ENCODE data around the gene ZAP70.

Gene ZAP70

GRCh38 chr2:97717613-97717995 lies 4.2 kb downstream of the ZAP70 start:
- DNase-seq (ENCODE audit: low spot score), result no peak

- no peak for DNase-seq (ENCODE audit: low spot score)
Observed at GRCh38 chr2:97718051-97718882, 4.9 kb downstream of the ZAP70 start.

DNA sequence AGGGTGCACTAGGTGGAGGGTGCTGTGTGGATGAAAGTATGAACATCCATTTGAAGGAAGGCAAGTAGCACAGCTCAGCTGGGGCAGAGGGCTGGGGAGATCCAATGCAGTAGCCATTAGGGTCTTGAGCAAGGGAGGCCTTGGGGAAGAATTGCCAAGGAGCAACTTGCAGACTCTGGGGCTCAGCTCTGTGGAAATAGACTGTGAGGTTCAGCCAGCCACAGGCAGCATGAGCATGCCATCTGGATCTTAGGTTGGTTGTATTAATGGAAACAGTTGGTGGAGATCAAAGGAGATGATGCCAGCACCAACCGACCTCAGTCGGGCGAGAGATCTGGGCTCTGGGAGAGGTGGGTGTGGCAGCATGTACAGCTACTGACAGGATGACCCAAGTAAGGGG lies 5.6 kb downstream of the ZAP70 start:
- no peak for DNase-seq (ENCODE audit: low spot score)

DNA sequence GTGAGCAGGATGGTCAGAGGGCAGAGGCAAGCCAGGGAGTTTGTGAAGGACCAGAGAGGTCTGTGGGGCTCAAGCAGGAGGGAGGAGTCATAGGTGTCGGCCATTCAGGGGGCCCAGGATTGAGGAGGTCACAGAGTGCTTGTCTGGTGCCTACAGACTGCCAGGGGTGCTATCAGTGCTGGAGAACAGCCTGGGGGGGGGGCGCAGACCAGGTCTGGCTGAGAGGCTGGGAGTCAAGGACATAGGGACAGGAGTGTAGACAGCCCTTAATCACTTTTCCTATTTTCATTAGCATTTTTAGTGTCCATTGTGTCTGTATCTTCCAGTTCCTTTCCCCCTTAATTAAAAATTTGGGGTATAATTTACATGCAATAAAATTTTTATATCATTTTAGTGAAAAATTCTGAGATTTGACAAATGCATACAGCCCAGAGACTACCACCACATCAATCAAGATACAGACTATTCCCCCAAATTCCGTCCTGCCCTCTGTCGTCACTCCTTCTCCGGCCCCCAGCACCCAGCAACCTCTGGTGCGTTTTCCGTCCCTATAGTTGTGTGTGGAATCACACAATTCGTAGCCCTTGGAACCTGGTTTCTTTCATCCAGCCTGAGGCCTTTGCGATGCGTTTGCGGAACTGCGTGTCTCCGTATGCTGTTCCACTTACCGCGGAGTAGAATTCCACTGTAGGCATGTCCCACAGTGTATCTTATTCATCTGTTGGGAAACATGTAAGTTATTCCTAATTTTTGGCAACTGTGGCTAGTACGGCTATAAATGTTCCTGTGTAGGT lies 6.2 kb downstream of the ZAP70 start:
- no peak for DNase-seq (ENCODE audit: low spot score)

DNA sequence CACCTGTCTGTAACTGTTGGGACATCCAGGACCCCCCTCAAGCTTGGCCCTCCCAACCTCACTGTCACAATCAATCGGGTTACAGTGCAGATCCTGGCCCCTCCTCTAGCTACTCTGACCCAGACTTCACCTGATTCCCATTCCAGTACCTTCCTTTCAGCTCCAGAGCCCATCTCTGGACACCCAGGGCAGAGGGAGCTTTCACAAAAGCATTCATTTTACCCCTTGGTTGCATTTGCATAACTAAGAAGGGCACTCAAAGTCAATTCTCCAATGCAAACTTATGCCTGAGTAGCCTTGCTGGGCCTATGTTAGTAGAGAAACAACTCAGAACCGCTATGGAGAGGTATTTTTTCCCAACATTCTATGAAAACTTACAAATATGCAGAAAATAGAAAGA lies 7.4 kb downstream of the ZAP70 start:
- no peak for DNase-seq (ENCODE audit: low spot score)

- DNase-seq (ENCODE audit: low spot score), result no peak
Observed at GRCh38 chr2:97722227-97722626, 8.9 kb downstream of the ZAP70 start.

DNA sequence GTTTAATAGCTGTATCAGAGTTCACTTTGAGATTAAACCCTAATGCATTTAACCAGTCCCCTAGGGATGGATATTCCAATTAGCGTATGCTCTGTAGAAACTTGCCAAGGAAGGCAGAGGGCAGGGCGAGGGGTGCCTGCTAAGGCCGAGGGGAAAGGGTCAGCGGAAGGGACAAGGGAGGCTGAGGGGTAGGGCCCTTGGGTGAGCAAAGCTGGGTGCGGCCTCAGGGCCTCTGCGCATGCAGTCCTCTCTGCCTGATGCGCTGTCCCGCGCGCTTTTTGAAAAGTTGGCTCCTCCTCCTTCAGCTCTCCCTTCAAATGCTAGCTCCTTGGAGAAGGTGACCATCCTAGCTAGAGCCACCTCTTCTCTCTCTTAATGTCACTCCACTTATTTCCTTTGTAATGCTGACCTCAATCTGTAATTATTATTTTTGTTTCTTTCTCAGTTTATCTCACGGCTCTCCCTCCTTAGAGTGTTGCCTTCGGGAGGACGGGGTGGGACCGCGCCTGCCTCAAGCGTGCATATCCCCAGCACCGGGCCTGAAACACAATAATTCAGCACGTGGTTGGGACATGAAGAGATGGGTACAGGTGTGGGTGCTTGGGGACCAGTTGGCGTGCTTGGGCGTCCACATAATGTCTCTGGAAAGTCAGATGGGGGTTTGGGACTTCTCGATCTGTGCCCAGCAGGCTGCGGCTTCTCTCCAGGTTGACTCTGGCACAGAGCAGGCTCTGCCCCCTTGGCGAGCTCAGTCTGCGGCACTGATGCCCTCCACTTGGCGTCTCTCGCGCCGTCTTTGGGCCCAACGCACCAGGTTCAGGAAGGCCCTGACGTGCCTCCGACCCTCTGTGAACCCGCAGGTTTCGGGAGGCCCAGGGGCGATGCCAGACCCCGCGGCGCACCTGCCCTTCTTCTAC lies 10.0 kb downstream of the ZAP70 start:
- DNase-seq (ENCODE audit: low spot score), result no peak

- no peak for DNase-seq (ENCODE audit: low spot score)
Observed at GRCh38 chr2:97724073-97724410, 10.7 kb downstream of the ZAP70 start.

- DNase-seq (ENCODE audit: low spot score), result no peak
Observed at GRCh38 chr2:97724501-97724900, 11.1 kb downstream of the ZAP70 start.

DNA sequence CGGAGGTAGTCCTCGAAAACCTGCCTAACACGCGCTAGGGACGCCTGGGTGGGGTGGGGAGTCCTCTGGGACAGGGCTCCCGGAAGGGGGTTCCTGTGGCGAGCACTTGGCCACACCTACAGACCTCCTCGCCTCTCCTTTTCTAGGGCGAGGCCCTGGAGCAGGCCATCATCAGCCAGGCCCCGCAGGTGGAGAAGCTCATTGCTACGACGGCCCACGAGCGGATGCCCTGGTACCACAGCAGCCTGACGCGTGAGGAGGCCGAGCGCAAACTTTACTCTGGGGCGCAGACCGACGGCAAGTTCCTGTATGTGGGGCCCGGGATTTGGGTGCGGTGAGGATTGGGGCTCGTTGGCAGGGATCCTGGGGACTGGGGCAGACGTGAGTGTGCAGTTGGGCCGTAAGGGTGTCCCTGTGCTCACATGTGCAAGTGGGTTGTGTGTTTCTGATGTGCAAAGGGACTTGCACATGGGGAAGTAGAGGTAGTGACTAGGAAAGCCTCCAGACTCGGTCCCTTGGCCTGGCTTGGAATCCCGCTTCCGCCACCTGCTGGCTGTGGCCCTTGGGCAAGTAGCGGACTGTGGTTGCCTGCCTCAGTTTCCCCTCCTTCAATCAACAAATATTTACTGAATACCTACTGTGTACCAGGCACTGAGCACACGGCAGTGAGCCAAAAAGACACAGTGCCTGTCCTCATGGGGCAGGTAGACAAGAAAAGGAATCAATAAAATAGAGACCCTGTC lies 11.7 kb downstream of the ZAP70 start:
- no peak for DNase-seq (ENCODE audit: low spot score)

DNA sequence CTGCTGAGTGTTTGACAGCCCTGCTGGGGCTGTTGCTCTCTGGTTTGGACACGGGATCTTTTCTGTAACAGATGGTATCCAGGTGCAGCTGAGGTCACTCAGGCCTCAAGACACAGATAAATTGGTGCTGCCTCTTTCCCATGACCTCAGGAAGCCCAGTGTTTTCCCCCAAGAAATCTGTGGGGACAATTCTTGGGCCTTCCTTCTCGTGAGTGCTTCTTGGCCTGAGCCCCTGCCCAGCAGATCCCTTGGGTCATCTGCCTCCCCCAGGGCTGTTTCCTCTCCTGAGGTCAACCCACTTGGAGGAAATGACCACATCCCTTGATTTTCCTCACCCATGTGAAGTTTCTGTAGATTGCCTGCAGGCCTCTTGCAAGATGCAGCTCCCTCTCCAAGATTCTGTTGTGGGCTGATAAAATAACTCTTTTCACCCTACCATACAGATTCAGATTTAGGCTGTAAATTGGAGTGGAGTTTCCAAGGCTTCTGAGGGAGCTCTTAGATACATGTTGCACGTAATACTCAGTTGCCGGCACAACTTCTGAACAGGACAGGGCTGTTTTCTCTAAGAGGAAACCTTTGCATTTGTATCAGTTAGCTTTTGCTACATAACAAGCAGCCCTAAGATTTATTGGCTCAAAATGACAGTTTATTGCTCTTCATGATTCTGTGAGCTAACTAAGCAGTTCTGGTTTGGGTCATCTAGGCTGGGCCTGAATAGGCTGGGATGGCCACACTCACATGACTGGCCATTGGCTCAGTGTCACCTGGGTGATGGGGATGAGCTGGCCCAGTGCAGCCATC lies 13.1 kb downstream of the ZAP70 start:
- DNase-seq (ENCODE audit: low spot score), result no peak

DNA sequence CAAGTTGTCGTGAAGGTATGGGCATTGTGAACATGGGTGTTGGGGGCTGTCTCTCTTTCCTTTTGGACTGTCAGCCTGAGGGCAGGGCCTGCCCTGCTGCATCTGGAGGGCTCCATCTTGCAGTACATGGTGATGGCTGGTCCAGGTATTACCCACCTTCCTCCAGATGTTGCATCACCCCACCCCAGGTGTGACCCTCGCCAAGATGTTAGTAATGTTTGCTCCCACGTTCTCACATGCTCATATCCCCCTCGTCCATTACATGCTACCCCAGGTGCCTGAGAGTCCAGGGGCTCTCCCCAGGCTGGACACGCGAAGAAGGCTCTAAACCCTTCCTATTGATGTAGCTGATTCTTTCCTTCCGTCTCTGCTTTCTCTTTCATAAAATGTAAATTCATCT lies 13.9 kb downstream of the ZAP70 start:
- no peak for DNase-seq (ENCODE audit: low spot score)

- DNase-seq (ENCODE audit: low spot score), result no peak
Observed at GRCh38 chr2:97728091-97728731, 14.8 kb downstream of the ZAP70 start.

DNA sequence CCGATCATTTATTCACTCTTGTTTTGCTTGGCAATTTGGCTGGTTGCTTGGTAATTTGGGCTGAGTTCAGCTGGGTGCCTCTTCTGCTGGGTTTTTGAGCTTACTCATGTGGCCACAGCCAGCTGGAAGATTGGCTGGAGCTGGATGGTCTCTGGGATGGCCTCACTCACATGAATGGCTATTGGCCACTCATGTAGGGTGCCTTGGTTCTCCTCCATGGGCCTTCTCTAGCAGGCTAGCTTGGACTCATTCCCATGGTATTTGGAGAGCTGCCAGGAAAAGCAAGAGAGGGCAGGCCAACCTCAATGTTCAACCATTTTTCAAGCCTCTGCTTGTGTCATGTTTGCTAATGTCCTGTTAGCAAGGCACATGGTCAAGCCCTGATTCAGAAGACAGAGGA lies 16.9 kb downstream of the ZAP70 start:
- DNase-seq (ENCODE audit: low spot score), result no peak

DNA sequence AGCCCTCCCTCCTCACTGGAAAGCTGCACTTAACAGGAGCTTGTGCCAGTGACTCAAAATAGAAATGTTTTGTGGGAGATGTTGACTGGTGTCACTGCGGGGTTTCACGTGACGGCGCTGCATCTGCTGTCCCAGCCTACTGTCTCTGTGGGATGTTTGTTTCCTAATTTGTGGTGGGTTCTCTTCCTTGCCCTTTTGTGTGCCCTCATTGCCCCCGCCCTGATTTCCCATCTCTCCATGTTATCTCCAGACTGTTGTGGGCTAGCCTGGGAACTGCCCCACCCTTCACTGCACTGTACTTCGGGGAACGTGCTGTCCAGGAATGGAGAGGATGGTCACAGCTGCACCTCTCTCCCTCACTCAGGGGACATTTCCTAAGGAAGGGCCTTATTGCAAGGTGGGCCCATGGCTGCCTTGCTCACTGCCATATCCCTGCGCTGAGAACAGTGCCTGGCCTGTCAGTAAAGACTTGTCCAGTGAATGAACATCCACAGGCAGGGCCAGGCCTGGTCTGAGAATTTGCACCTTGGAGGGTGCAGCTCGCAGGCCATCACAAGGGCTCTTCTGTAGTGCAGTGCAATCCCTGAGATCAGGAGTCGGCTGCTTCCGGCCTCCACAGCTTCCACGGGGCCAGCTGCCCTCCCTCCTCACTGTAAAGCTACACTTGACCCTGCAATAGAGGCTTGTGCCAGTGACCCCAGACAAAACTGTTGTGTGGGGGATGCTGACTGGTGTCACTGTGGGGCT lies 18.1 kb downstream of the ZAP70 start:
- DNase-seq (ENCODE audit: low spot score), result no peak

GRCh38 chr2:97732436-97733340 lies 19.3 kb downstream of the ZAP70 start:
- DNase-seq (ENCODE audit: low spot score), result no peak

- DNase-seq (ENCODE audit: low spot score), result no peak
Observed at GRCh38 chr2:97733341-97734035, 20.1 kb downstream of the ZAP70 start.
